Panc1 (cell line): ENCODE results near the gene CEP128. TPM values are rescaled to one million over a fixed set of nuclear protein-coding genes. Genes with fewer than 3 reads are reported as not detected.

Source experiments
- ATAC-seq: fragments of 200-7000 bp; cut with Tn5 transposase; 2 replicates; pipeline ENCODE4 v1.9.1; 2020; ENCODE audit warnings: mild to moderate bottlenecking, moderate library complexity
- BruUV-seq: library from RNA; stranded (reverse); fragments of 400-500 nt; replicated peaks from 2 replicates; lab custom pipeline; 2021; lab: Mats Ljungman, UMichigan
- CTCF ChIA-PET: fragments of 300-600 bp; sonication (Branson Sonifier 250); formaldehyde crosslinking; loops from one replicate; lab custom pipeline; 2022; ENCODE audit warnings: antibody characterized with exemption; lab: Charles Lee
- POLR2A ChIA-PET: fragments of 300-600 bp; sonication (Branson Sonifier 250); formaldehyde crosslinking; loops from one replicate; lab custom pipeline; 2022; ENCODE audit warnings: antibody characterized with exemption; lab: Charles Lee
- DNase-seq: peaks from one replicate; pipeline ENCODE4 v3.0.0-alpha.2; 2010; ENCODE audit warnings: low read depth, low spot score
- H3K27ac ChIP-seq: 2 replicates; pipeline ENCODE4 v1.5.1; 2011; ENCODE audit warnings: mild to moderate bottlenecking, low read length, inconsistent platforms
- H3K27me3 ChIP-seq: fragments of 200-500 bp; sonication (Bioruptor generic); 2 replicates; pipeline ENCODE4 v1.6.0; 2014; ENCODE audit warnings: low read length, inconsistent platforms; ENCODE audit not compliant: control insufficient read depth, insufficient read depth
- H3K36me3 ChIP-seq: fragments of 200-500 bp; sonication (Bioruptor generic); 2 replicates; pipeline ENCODE4 v1.5.1; 2014; ENCODE audit warnings: inconsistent platforms, mild to moderate bottlenecking, low read length, moderate library complexity; ENCODE audit not compliant: control insufficient read depth, insufficient read depth
- H3K4me1 ChIP-seq: 2 replicates; pipeline ENCODE4 v1.5.1; 2011; ENCODE audit warnings: inconsistent platforms, mild to moderate bottlenecking, low read length, moderate library complexity; ENCODE audit not compliant: control insufficient read depth, insufficient read depth
- H3K4me3 ChIP-seq, 2 experiments: 2 replicates each; pipeline ENCODE4 v1.5.1; 2011 to 2012; ENCODE audit warnings: low read depth in 2 of 2, low read length in 2 of 2, mild to moderate bottlenecking in 2 of 2, inconsistent platforms in 1 of 2, moderate library complexity in 1 of 2
- H3K9me3 ChIP-seq: fragments of 200-500 bp; sonication (Bioruptor generic); 2 replicates; pipeline ENCODE4 v1.5.1; 2014; ENCODE audit warnings: low read depth, mild to moderate bottlenecking, inconsistent platforms, low read length, moderate library complexity; ENCODE audit not compliant: control insufficient read depth, insufficient read depth
- POLR2AphosphoS5 ChIP-seq: IDR thresholded peaks from 2 replicates; pipeline ENCODE4 v1.6.1; 2012; ENCODE audit warnings: mild to moderate bottlenecking, low read depth, low read length, moderate library complexity
- SIN3A ChIP-seq: IDR thresholded peaks from 2 replicates; pipeline ENCODE4 v1.6.1; 2012; ENCODE audit warnings: low read depth, mild to moderate bottlenecking, low read length, moderate library complexity, borderline replicate concordance; ENCODE audit not compliant: insufficient read depth
- TCF7L2 ChIP-seq: IDR thresholded peaks from 2 replicates; pipeline ENCODE4 v1.6.1; 2011; ENCODE audit warnings: mild to moderate bottlenecking, low read depth, low read length, inconsistent platforms
- in situ Hi-C: cut with HindIII; loops from 2 replicates; pipeline ENCODE4 v1.10.0; 2016; ENCODE audit warnings: low sequenced_read_pairs, low pct_unique_long_range_greater_than_20kb
- intact Hi-C: fragments of 100-400 bp; cut with micrococcal nuclease; formaldehyde crosslinking; loops from one replicate; pipeline ENCODE4 v1.10.0; 2022; ENCODE audit not compliant: unreplicated experiment
- total RNA-seq: library from RNA; stranded (reverse); gene quantifications from one replicate; pipeline ENCODE4 v1.2.1, GENCODE V29; 2021; ENCODE audit not compliant: unreplicated experiment
- TF ChIP-seq, protein P1 (sequence below), 2 experiments: IDR thresholded peaks; 2 replicates each; pipeline ENCODE4 v1.6.1; 2011 to 2012; ENCODE audit warnings: low read depth in 2 of 2, control low read depth in 1 of 2, low read length in 1 of 2, mild to moderate bottlenecking in 1 of 2, moderate library complexity in 1 of 2; ENCODE audit not compliant: insufficient read depth in 1 of 2
- TF ChIP-seq, protein P2 (sequence below): fragments of 450-650 bp; IDR thresholded peaks from 2 replicates; pipeline ENCODE4 v1.5.1; 2017; ENCODE audit warnings: mild to moderate bottlenecking

CEP128 gene
- total RNA-seq, 1 experiment from 2014 or later: 9.3 TPM

- H3K27ac ChIP-seq: no peak overlapping the region
- CTCF ChIA-PET: no interaction called here
- TF ChIP-seq SIN3A (no peak), POLR2AphosphoS5 (no peak), TCF7L2 (no peak)
- no peak for ATAC-seq
- no peaks in the 10 kb centered on the region for H3K27me3 ChIP-seq
- no peak for DNase-seq
- BruUV-seq: no TSS peak
- POLR2A ChIA-PET: no interaction called here
- in situ Hi-C loops (no loop called here), intact Hi-C loops (no loop called here)
- H3K4me1 ChIP-seq: no peaks in the 10 kb centered on the region
- no peaks in the 10 kb centered on the region for H3K36me3 ChIP-seq
- no peaks in the 10 kb centered on the region for H3K9me3 ChIP-seq
- no peak overlapping the region for H3K4me3 ChIP-seq
These were observed 161.0 kb downstream of the CEP128 start for GRCh38 chr14:80780500-80780899.

DNA sequence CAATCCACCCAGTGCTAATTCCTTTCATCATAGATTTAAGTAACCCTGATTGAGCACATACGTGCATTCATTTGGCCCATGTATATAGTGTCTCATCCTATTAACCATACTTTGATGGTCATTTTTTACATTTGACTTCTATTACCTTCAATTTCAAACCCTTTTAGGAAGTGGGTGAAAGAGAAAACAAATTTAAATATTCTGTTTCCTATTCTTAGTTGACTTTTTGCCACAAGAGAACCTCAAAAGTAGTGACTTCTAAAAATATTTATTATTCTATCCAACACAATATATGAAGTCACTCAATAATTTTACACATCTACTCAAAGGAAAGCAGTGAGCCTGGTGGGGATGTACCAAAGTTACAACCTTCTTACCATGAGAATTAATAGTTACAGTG is 164.9 kb downstream of the CEP128 start:
- no TSS peak for BruUV-seq
- intact Hi-C loops: no loop called here
- TF ChIP-seq SIN3A (no peak), TCF7L2 (no peak), POLR2AphosphoS5 (no peak)
- TF ChIP-seq, protein P1, sequence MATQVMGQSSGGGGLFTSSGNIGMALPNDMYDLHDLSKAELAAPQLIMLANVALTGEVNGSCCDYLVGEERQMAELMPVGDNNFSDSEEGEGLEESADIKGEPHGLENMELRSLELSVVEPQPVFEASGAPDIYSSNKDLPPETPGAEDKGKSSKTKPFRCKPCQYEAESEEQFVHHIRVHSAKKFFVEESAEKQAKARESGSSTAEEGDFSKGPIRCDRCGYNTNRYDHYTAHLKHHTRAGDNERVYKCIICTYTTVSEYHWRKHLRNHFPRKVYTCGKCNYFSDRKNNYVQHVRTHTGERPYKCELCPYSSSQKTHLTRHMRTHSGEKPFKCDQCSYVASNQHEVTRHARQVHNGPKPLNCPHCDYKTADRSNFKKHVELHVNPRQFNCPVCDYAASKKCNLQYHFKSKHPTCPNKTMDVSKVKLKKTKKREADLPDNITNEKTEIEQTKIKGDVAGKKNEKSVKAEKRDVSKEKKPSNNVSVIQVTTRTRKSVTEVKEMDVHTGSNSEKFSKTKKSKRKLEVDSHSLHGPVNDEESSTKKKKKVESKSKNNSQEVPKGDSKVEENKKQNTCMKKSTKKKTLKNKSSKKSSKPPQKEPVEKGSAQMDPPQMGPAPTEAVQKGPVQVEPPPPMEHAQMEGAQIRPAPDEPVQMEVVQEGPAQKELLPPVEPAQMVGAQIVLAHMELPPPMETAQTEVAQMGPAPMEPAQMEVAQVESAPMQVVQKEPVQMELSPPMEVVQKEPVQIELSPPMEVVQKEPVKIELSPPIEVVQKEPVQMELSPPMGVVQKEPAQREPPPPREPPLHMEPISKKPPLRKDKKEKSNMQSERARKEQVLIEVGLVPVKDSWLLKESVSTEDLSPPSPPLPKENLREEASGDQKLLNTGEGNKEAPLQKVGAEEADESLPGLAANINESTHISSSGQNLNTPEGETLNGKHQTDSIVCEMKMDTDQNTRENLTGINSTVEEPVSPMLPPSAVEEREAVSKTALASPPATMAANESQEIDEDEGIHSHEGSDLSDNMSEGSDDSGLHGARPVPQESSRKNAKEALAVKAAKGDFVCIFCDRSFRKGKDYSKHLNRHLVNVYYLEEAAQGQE (IDR thresholded peaks at IDR 0.05; ENCODE audit: insufficient read depth in 1 of 2, low read depth in 2 of 2, low read length in 1 of 2): no peak
- TF ChIP-seq, protein P2, sequence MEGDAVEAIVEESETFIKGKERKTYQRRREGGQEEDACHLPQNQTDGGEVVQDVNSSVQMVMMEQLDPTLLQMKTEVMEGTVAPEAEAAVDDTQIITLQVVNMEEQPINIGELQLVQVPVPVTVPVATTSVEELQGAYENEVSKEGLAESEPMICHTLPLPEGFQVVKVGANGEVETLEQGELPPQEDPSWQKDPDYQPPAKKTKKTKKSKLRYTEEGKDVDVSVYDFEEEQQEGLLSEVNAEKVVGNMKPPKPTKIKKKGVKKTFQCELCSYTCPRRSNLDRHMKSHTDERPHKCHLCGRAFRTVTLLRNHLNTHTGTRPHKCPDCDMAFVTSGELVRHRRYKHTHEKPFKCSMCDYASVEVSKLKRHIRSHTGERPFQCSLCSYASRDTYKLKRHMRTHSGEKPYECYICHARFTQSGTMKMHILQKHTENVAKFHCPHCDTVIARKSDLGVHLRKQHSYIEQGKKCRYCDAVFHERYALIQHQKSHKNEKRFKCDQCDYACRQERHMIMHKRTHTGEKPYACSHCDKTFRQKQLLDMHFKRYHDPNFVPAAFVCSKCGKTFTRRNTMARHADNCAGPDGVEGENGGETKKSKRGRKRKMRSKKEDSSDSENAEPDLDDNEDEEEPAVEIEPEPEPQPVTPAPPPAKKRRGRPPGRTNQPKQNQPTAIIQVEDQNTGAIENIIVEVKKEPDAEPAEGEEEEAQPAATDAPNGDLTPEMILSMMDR: no peak

GRCh38 chr14:80776186-80776585 is 165.4 kb downstream of the CEP128 start:
- intact Hi-C loops: no loop called here
- Histone ChIP-seq H3K36me3 (no peaks in the 10 kb centered on the region), H3K27me3 (no peaks in the 10 kb centered on the region), H3K4me1 (no peaks in the 10 kb centered on the region), H3K4me3 (no peak overlapping the region), H3K9me3 (no peaks in the 10 kb centered on the region), H3K27ac (no peak overlapping the region)
- TF ChIP-seq POLR2AphosphoS5 (no peak), SIN3A (no peak)
- in situ Hi-C loops: no loop called here
- no TSS peak for BruUV-seq
- DNase-seq (no peak), ATAC-seq (no peak)
- POLR2A ChIA-PET: no interaction called here
- CTCF ChIA-PET: no interaction called here

More for the DNA sequence above, 164.9 kb downstream of the CEP128 start:
- ATAC-seq (no peak), DNase-seq (no peak)
- Histone ChIP-seq H3K27me3 (no peaks in the 10 kb centered on the region), H3K9me3 (no peaks in the 10 kb centered on the region), H3K4me1 (no peaks in the 10 kb centered on the region), H3K4me3 (no peak overlapping the region), H3K27ac (no peak overlapping the region), H3K36me3 (no peaks in the 10 kb centered on the region)
- ChIA-PET POLR2A (no interaction called here), CTCF (no interaction called here)
- in situ Hi-C loops: no loop called here
